CD4-positive, CD25-positive, alpha-beta regulatory T cell (primary cell): ENCODE results near the gene DOK7. TPM values are rescaled to one million over a fixed set of nuclear protein-coding genes. Genes with fewer than 3 reads are reported as not detected.

Experiments used
- ATAC-seq, 2 donors: fragments of 150-1000 bp; cut with Tn5 transposase; one replicate each; pipeline ENCODE4 v1.10.0; 2021; ENCODE audit warnings: low read depth in 2 of 2, moderate number of reproducible peaks in 2 of 2, moderate library complexity in 1 of 2
- DNase-seq, 3 donors: peaks; one replicate each; pipeline versions ENCODE4 v3.0.0 to v3.0.0-alpha.2; 2012 to 2022; ENCODE audit warnings: mixed read lengths in 1 of 3
- H3K27ac ChIP-seq: one replicate; pipeline ENCODE4 v1.7.0; 2013; ENCODE audit warnings: mild to moderate bottlenecking, low read length; ENCODE audit not compliant: insufficient read depth, poor library complexity, severe bottlenecking
- H3K27me3 ChIP-seq: one replicate; pipeline ENCODE4 v1.7.0; 2013; ENCODE audit warnings: low read length; ENCODE audit not compliant: control insufficient read depth, insufficient read depth
- H3K36me3 ChIP-seq: one replicate; pipeline ENCODE4 v1.7.0; 2013; ENCODE audit warnings: mild to moderate bottlenecking, low read length, moderate library complexity; ENCODE audit not compliant: control insufficient read depth, insufficient read depth
- H3K4me1 ChIP-seq: 2 replicates; pipeline ENCODE4 v1.7.0; 2013; ENCODE audit warnings: mild to moderate bottlenecking, low read length; ENCODE audit not compliant: insufficient read depth, control insufficient read depth, poor library complexity, severe bottlenecking
- H3K4me3 ChIP-seq: one replicate; pipeline ENCODE4 v1.7.0; 2013; ENCODE audit warnings: low read depth, mild to moderate bottlenecking, low read length, moderate library complexity
- H3K9me3 ChIP-seq, 2 experiments: 1 replicate in 1 of 2; 2 replicates in 1 of 2; pipeline ENCODE4 v1.7.0; 2013; ENCODE audit warnings: low read length in 2 of 2, mild to moderate bottlenecking in 1 of 2, moderate library complexity in 1 of 2; ENCODE audit not compliant: control insufficient read depth in 2 of 2
- H3K27ac Mint-ChIP-seq, 3 donors: one replicate each; pipeline ENCODE4 v1.8.0; 2020 to 2022; ENCODE audit warnings: mild to moderate bottlenecking in 3 of 3, mixed read lengths in 3 of 3, moderate library complexity in 2 of 3
- H3K27me3 Mint-ChIP-seq: one replicate; pipeline ENCODE4 v1.8.0; 2022; ENCODE audit warnings: mild to moderate bottlenecking, mixed read lengths
- H3K36me3 Mint-ChIP-seq: one replicate; pipeline ENCODE4 v1.8.0; 2020; ENCODE audit warnings: mixed read lengths
- H3K4me1 Mint-ChIP-seq, 4 donors: one replicate each; pipeline ENCODE4 v1.8.0; 2020 to 2022; ENCODE audit warnings: mixed read lengths in 4 of 4, mild to moderate bottlenecking in 1 of 4
- H3K4me3 Mint-ChIP-seq, 4 donors: one replicate each; pipeline ENCODE4 v1.8.0; 2020 to 2022; ENCODE audit warnings: mild to moderate bottlenecking in 4 of 4, mixed read lengths in 4 of 4, moderate library complexity in 3 of 4
- H3K9me3 Mint-ChIP-seq, 7 donors: one replicate each; pipeline ENCODE4 v1.8.0; 2020 to 2022; ENCODE audit warnings: mixed read lengths in 7 of 7, mild to moderate bottlenecking in 3 of 7, moderate library complexity in 2 of 7
- polyA plus RNA-seq, 4 donors: library from polyadenylated mRNA; unstranded; fragments of 300-500 nt; fragmentation: Illumina TruSeq; gene quantifications; one replicate each; pipeline ENCODE4 v1.2.3, GENCODE V29; 2021
- total RNA-seq: library from RNA; stranded (reverse); gene quantifications from one replicate; pipeline ENCODE4 v1.2.3, GENCODE V29; 2022

Gene DOK7
- total and polyA plus RNA-seq, 5 donors from 2014 or later, result 0.08 to 0.14 TPM; not detected in 3

DNA sequence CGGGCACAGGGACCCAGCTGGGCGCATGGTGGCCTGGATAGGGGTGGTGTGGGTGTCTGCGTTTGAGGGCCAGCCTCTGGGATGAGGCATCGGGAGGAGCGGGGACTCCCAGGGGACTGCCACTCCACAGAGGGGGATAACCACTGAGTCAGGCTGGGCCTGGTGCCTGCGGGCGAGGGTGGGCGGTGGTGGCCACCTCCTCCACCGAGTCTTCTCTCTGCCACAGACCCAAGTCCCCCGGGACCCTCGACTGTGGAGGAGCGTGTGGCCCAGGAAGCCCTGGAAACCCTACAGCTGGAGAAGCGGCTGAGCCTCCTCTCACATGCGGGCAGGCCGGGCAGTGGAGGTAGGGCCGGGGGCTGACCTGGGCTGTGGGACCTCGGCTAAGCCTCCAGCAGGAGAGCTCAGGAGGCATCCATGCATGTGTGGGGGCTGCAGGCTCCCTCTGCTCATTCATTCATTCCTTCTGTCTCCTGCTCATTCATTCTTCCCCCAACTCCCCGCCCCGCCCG lies 26.4 kb downstream of the DOK7 start:
- no peaks in the 10 kb centered on the region for H3K27me3 ChIP-seq
- H3K4me1 ChIP-seq, result peaks cover 9% of the 10 kb centered on the region
- ATAC-seq (no peak), DNase-seq (no peak)
- H3K4me3 ChIP-seq, result no peak overlapping the region
- no peaks in the 10 kb centered on the region for H3K36me3 ChIP-seq
- H3K9me3 ChIP-seq, result no peaks in the 10 kb centered on the region
- Mint-ChIP-seq H3K4me1 (peaks cover 0 to 5% (median 2%) of the 10 kb centered on the region in 4 donors), H3K27me3 (peaks cover 17% of the 10 kb centered on the region), H3K27ac (no peak overlapping the region), H3K9me3 (peaks cover 0 to 3% (median 0%) of the 10 kb centered on the region in 7 donors), H3K4me3 (no peak overlapping the region), H3K36me3 (no peaks in the 10 kb centered on the region)
- H3K27ac ChIP-seq, result no peak overlapping the region

DNA sequence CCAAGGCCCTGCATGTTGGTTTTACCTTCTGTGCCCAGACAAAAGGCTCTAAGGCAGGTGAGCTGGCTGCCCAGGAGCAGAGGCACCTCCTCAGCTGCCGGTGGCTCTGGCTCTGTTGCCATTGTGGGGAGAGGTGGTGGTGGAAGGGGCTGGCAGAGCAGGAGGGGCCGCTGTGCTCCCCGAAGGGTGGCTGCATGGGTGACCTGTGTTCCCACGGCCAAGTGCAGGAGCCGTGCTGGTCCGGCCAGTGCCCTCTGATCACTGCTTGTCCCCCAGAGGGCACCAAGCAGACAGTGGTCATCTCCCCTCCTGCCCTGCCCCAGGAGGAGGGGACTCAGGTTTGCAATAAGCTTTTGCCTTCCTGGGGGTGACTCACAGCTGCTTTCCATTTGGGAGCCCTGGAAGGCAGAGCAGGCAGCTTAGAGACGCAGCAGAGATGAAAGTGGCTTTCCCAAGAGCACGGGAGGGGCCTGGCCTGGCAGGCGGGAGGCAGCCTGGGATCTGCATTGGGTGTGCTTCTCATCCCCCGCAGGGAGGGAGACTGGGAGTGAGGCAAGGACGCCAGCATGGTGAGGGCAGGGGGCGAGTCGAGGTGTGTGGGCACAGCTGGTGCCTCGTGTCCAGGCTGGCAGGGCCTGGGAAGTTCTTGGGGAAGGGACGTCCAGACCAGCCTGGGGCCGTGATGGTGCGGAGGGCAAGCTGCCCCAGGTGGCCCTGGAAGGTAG lies 28.7 kb downstream of the DOK7 start:
- H3K4me1 Mint-ChIP-seq, result no peaks in the 10 kb centered on the region
- no peaks in the 10 kb centered on the region for H3K36me3 ChIP-seq
- H3K4me1 ChIP-seq, result no peaks in the 10 kb centered on the region
- no peaks in the 10 kb centered on the region for H3K36me3 Mint-ChIP-seq
- H3K27me3 ChIP-seq, result no peaks in the 10 kb centered on the region
- no peaks in the 10 kb centered on the region for H3K9me3 ChIP-seq
- peaks cover 21% of the 10 kb centered on the region for H3K27me3 Mint-ChIP-seq
- peaks cover 0 to 1% (median 0%) of the 10 kb centered on the region in 7 donors for H3K9me3 Mint-ChIP-seq
- DNase-seq (no peak), ATAC-seq (no peak)
- no peak overlapping the region for H3K4me3 ChIP-seq
- no peak overlapping the region for H3K27ac ChIP-seq
- no peak overlapping the region for H3K4me3 Mint-ChIP-seq
- H3K27ac Mint-ChIP-seq, result peak overlapping the region in 1 of 3 donors; percentile 64

DNA sequence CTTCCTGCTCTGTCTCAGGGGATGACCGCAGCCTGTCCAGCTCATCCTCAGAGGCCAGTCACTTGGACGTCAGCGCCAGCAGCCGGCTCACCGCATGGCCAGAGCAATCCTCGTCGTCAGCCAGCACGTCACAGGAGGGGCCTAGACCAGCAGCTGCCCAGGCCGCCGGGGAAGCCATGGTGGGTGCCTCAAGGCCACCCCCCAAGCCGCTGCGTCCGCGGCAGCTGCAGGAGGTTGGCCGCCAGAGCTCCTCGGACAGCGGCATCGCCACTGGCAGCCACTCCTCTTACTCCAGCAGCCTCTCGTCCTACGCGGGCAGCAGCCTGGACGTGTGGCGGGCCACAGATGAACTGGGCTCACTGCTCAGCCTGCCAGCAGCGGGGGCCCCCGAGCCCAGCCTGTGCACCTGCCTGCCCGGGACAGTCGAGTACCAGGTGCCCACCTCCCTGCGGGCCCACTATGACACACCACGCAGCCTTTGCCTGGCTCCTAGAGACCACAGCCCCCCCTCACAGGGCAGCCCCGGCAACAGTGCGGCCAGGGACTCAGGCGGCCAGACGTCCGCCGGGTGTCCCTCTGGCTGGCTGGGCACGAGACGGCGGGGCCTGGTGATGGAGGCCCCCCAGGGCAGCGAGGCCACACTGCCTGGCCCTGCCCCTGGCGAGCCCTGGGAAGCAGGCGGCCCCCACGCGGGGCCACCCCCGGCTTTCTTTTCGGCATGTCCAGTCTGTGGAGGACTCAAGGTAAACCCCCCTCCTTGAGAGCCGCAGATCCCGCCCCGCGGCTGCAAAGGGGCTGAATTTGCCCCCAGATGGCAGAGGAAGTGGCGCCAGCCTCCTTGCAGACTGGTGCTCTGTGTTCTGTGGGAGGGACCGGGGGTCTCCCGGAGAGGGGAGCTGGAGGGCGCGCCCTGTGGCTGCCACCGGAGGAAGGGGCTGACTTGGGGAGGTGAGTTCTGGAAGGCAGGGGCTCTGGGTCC lies 29.9 kb downstream of the DOK7 start:
- H3K36me3 ChIP-seq, result no peaks in the 10 kb centered on the region
- peaks cover 21% of the 10 kb centered on the region for H3K27me3 Mint-ChIP-seq
- DNase-seq, result no peak
- H3K27me3 ChIP-seq, result no peaks in the 10 kb centered on the region
- H3K9me3 ChIP-seq, result no peaks in the 10 kb centered on the region
- H3K27ac Mint-ChIP-seq, result no peak overlapping the region
- no peaks in the 10 kb centered on the region for H3K36me3 Mint-ChIP-seq
- ATAC-seq, result no peak
- no peak overlapping the region for H3K4me3 ChIP-seq
- no peaks in the 10 kb centered on the region for H3K4me1 ChIP-seq
- H3K4me3 Mint-ChIP-seq, result no peak overlapping the region
- H3K4me1 Mint-ChIP-seq, result no peaks in the 10 kb centered on the region
- H3K27ac ChIP-seq, result no peak overlapping the region
- peaks cover 0 to 1% (median 0%) of the 10 kb centered on the region in 7 donors for H3K9me3 Mint-ChIP-seq

DNA sequence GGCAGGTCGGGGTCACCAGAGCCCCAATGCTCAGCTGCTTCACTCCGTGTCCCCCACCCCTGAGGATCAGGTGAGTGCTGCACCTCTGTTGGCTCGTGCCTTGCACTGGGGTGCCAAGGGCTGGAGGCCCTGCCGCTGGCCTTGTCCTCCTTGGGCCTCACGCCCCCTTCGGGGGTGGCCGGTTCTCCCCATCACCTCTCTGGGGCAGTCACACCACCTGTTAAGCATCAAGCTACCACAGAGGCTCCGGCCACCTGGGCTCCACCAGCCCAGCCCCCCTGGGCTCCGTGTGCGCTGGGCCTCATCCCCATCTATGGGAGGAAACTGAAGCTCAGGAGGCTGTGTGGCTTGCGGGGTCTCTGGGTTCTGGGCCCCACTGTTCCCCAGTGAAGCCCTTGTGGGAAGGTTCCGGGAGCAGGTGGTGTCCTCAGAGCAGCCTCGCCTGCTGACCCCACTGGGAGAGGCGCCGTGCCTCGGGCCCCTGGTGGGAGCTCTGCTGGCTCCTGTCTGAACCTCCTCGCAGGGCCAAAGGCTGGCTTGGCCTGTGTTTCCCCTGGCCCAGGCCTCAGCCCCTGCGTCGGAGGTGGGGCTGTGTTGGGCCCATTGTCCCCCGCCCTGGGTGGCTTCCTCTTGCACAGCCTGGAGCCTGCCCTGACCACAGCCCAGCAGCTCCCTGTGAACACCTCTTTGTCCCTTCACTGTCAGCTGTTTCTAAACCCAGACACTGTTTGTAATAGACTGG lies 30.8 kb downstream of the DOK7 start:
- no peak overlapping the region for H3K27ac Mint-ChIP-seq

DNA sequence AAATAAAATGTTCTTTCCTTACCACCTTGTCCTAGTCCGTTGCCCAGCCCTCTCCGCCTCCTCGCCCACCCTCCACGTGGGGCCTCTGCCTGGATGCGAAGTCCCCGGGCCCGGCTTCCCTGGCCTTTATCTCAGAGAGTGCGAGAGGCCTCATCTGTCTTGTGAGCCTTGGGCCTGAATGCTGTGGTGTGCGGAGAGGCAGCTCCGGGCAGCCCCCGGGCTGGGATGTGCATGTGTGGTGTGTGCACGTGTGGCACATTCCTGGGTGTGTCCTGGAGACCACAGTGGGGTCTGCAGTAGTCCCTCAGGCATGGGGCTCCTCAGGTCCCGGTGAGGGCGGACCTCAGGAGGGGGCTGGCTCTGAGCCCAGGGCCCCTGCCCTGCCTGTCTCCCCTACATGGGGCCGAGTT lies 31.4 kb downstream of the DOK7 start:
- H3K36me3 Mint-ChIP-seq, result no peaks in the 10 kb centered on the region
- H3K9me3 Mint-ChIP-seq, result peaks cover 0 to 1% (median 0%) of the 10 kb centered on the region in 7 donors
- peaks cover 16% of the 10 kb centered on the region for H3K27me3 Mint-ChIP-seq
- ATAC-seq (no peak), DNase-seq (no peak)
- Histone ChIP-seq H3K27me3 (no peaks in the 10 kb centered on the region), H3K9me3 (no peaks in the 10 kb centered on the region), H3K36me3 (no peaks in the 10 kb centered on the region), H3K4me1 (no peaks in the 10 kb centered on the region), H3K4me3 (no peak overlapping the region), H3K27ac (no peak overlapping the region)
- no peak overlapping the region for H3K27ac Mint-ChIP-seq
- no peak overlapping the region for H3K4me3 Mint-ChIP-seq
- no peaks in the 10 kb centered on the region for H3K4me1 Mint-ChIP-seq

More for the DNA sequence above, 30.8 kb downstream of the DOK7 start:
- no peak overlapping the region for H3K4me3 Mint-ChIP-seq
- Histone ChIP-seq H3K4me1 (no peaks in the 10 kb centered on the region), H3K27ac (no peak overlapping the region), H3K36me3 (no peaks in the 10 kb centered on the region), H3K4me3 (no peak overlapping the region), H3K27me3 (no peaks in the 10 kb centered on the region), H3K9me3 (no peaks in the 10 kb centered on the region)
- ATAC-seq, result no peak
- DNase-seq, result no peak
- peaks cover 16% of the 10 kb centered on the region for H3K27me3 Mint-ChIP-seq
- no peaks in the 10 kb centered on the region for H3K36me3 Mint-ChIP-seq
- peaks cover 0 to 1% (median 0%) of the 10 kb centered on the region in 7 donors for H3K9me3 Mint-ChIP-seq
- H3K4me1 Mint-ChIP-seq, result no peaks in the 10 kb centered on the region

DNA sequence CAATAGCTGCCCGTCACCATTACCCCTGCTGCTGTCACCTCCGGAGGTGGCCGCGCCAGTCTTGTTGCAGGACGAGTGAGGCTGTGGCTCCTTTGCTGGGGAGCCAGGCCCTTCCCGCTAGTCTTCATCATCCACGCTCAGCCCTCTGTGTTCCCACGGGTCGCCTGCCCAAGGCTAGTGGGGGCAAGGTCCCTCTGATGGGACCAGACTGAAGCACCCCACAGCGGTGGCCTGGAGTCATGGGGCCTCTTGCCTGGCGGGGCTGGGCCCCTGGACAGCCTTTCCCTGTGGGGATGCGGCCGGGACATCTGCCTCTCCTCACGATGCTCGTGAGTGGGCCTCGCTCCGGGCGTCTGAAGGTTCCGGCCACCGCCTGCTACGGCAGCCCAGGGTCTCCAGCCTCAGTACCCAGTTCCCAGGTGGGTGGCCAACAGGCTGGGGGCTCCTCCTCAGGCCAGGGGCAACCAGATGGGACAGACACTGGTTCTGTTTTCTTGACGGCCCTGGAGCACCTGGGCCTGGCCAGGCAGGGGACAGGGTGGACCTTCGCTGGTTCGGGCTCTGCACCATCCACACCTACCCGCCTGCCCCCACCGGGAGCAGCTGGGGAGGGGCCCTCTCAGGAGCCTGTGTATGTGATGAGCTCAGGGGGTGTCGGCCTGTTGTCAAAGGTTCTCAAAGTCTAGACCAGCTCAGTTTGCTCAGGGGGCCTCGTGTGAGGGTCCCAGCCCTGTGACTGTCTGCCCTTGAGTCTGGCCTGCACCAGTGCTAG lies 32.3 kb downstream of the DOK7 start:
- ATAC-seq (no peak), DNase-seq (no peak)
- Histone ChIP-seq H3K27ac (no peak overlapping the region), H3K9me3 (no peaks in the 10 kb centered on the region), H3K36me3 (no peaks in the 10 kb centered on the region), H3K4me3 (no peak overlapping the region), H3K4me1 (no peaks in the 10 kb centered on the region), H3K27me3 (no peaks in the 10 kb centered on the region)
- Mint-ChIP-seq H3K9me3 (peaks cover 0 to 1% (median 0%) of the 10 kb centered on the region in 7 donors), H3K4me3 (no peak overlapping the region), H3K27ac (peak overlapping the region in 2 of 3 donors; percentile 26 to 36), H3K27me3 (peaks cover 16% of the 10 kb centered on the region), H3K36me3 (no peaks in the 10 kb centered on the region), H3K4me1 (no peaks in the 10 kb centered on the region)

DNA sequence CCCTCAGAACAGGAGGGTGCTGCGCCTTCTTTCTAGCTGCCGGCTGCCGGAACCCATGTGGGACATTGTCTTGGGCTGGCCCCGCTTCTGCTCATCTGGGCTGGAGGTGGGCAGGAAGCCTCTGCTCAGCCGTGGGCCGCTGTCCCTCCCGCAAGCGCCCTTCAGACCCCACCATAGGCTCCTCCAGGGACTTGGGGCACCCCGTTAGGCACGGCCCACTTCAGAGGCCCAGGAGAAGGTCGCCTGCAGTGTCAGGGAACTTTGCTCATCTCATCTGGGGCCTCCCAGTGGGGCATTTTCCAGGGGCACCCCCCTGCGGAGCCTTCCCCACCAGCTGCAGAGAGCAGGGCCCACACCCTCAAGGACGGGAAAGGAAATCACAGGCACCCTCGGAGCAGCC lies 32.9 kb downstream of the DOK7 start:
- DNase-seq, result no peak
- ATAC-seq, result no peak
- no peak overlapping the region for H3K27ac Mint-ChIP-seq
- peaks cover 0 to 1% (median 0%) of the 10 kb centered on the region in 7 donors for H3K9me3 Mint-ChIP-seq
- no peak overlapping the region for H3K4me3 Mint-ChIP-seq
- no peaks in the 10 kb centered on the region for H3K36me3 Mint-ChIP-seq
- Histone ChIP-seq H3K4me3 (no peak overlapping the region), H3K4me1 (no peaks in the 10 kb centered on the region), H3K9me3 (no peaks in the 10 kb centered on the region), H3K27ac (no peak overlapping the region), H3K36me3 (no peaks in the 10 kb centered on the region), H3K27me3 (no peaks in the 10 kb centered on the region)
- no peaks in the 10 kb centered on the region for H3K4me1 Mint-ChIP-seq
- H3K27me3 Mint-ChIP-seq, result peaks cover 16% of the 10 kb centered on the region
